BJ (cell line): ENCODE data around the gene TREM2. TPM values are rescaled to one million over a fixed set of nuclear protein-coding genes. Genes with fewer than 3 reads are reported as not detected.

Experiments
- CTCF ChIA-PET: fragments of 350-600 bp; formaldehyde crosslinking; extraction: SDS; loops from one replicate; lab custom pipeline; 2021; ENCODE audit warnings: antibody characterized with exemption, inconsistent platforms; lab: Yijun Ruan, JAX
- POLR2A ChIA-PET: fragments of 300-600 bp; sonication (Branson Sonifier 250); formaldehyde crosslinking; extraction: SDS; loops from one replicate; lab custom pipeline; 2021; ENCODE audit warnings: antibody characterized with exemption; lab: Charles Lee
- DNase-seq: peaks from one replicate; pipeline ENCODE4 v3.0.0-alpha.2; 2011; ENCODE audit warnings: low read depth
- H3K27me3 ChIP-seq: 2 replicates; pipeline ENCODE4 v1.6.0; 2011; ENCODE audit warnings: low read length; ENCODE audit not compliant: control insufficient read depth, insufficient read depth
- H3K36me3 ChIP-seq: 2 replicates; pipeline ENCODE4 v1.5.1; 2011; ENCODE audit warnings: low read length; ENCODE audit not compliant: control insufficient read depth, insufficient read depth
- H3K4me3 ChIP-seq: 2 replicates; pipeline ENCODE4 v1.5.1; 2011; ENCODE audit warnings: low read depth, mild to moderate bottlenecking, control low read depth, low read length
- CTCF ChIP-seq: IDR thresholded peaks from 2 replicates; pipeline ENCODE4 v1.5.1; 2011; ENCODE audit warnings: low read depth, mild to moderate bottlenecking, control low read depth, inconsistent platforms, low read length, moderate library complexity; ENCODE audit not compliant: insufficient read depth
- polyA plus RNA-seq: library from polyadenylated mRNA; depleted of rRNA; stranded (reverse); fragments of >200 nt; gene quantifications from 2 replicates; pipeline ENCODE4 v1.2.3, GENCODE V29; 2011

TREM2 gene
- polyA plus RNA-seq, 1 experiment, result not detected

DNA sequence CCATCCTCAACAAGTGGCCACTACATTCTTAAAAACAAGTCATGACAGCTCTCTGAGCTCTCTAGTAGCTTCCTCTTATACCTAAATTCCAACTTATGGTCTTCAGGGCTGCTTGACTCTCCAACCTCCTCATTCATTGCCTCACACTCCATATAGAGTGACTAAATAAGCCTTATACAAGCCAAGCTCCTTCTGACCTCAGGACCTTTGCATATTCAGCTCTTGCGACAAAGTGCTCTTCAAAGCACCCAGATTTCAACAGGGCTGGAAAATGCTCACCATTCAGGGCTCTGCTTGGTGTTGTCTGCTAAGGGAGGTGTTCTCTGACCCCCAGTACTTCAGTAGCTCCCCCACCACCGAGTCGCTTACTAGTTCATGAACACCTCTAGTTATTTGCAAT lies 34.3 kb upstream of the TREM2 start:
- ChIA-PET CTCF (interaction anchor here (0.9 to 1.5 kb wide), 5 partner anchors 9 to 122 kb away, joined by 3 to 4 read pairs (median 4); no protein-coding TSS in a partner anchor), POLR2A (no interaction called here)
- H3K36me3 ChIP-seq, result no peaks in the 10 kb centered on the region
- peaks cover 3% of the 10 kb centered on the region; the same call in 1 of the 2 replicates for H3K27me3 ChIP-seq
- H3K4me3 ChIP-seq, result no peak overlapping the region
- no peak for DNase-seq
- TF ChIP-seq CTCF, result no peak

DNA sequence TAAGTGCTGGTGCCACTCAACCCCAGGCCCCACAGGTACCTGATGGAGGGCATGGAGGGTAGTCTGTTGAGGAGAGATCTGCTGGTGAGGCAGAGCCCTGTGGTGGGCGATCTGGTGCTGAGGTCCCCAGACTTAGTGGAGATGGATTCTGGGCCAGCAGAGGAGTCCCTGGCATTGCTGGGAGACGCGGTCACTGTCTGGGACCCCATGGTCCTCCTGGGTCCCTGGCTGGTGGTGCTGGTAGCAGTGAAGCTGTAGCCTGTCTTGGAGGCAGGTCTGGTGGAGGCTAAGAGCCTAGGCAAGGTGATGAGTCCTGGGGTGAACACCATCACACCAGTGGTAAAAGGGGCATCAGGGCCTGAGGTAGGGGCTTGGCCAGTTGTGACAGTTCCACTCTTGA lies 31.5 kb upstream of the TREM2 start:
- Histone ChIP-seq H3K4me3 (no peak overlapping the region), H3K36me3 (no peaks in the 10 kb centered on the region), H3K27me3 (no peaks in the 10 kb centered on the region; the same call in 1 of the 2 replicates)
- TF ChIP-seq CTCF, result no peak
- CTCF ChIA-PET, result no interaction called here
- DNase-seq, result no peak
- POLR2A ChIA-PET, result no interaction called here

DNA sequence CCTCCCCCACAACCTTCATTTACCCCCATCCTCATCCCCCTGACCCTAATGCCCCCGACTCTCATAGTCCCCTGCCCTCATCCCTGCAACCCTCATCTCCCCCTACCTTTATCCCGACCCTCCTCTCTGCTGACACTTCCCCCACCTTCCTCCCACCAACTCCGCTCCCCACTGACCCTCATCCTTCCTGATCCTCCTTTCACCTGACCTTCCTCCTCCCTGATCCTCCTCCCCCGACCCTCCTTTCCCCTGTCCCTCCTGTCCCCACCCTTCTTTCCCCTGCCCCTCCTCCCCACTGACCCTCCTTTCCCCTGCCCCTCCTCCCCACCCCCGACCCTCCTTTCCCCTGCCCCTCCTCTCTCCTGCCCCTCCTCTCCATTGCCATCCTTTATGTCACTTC lies 31.0 kb upstream of the TREM2 start:
- Histone ChIP-seq H3K4me3 (no peak overlapping the region), H3K27me3 (no peaks in the 10 kb centered on the region; the same call in 1 of the 2 replicates), H3K36me3 (no peaks in the 10 kb centered on the region)
- no peak for TF ChIP-seq CTCF
- no peak for DNase-seq
- CTCF ChIA-PET, result no interaction called here
- POLR2A ChIA-PET, result no interaction called here

DNA sequence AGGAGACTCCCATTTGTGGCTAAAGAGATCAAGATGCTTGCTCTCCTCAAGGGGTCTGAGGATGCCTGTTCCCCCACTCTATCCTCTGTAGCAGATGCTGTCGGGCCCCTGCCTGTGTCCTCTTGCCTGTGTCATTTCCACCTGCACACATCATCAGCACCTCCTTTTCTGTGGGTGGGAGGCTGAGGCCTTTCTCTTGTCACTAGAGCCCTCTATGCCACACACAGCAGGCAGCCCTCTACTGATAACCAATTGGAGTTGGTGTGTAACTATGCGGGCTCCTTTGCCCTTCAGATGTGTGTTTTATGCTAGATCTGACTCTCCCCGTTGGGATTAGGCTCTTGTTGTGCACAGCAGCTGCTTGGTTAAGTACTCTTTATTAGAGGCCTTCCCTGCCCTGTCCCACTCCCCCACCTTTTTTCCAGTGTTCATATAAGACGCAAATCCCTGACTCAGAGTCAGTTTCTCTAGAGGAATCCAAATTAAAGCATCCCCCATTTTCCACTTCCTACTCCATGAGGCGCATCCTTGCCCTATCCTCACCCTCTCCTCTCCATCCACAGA lies 30.3 kb upstream of the TREM2 start:
- CTCF ChIA-PET, result interaction anchor here (2.0 kb wide), 1 partner anchor 126 kb away, joined by 15 read pairs; no protein-coding TSS in a partner anchor
- Histone ChIP-seq H3K27me3 (no peaks in the 10 kb centered on the region; the same call in 1 of the 2 replicates), H3K4me3 (no peak overlapping the region), H3K36me3 (no peaks in the 10 kb centered on the region)
- DNase-seq, result no peak
- POLR2A ChIA-PET, result no interaction called here
- TF ChIP-seq CTCF, result no peak

- TF ChIP-seq CTCF, result peak; percentile 56
- DNase-seq, result no peak
- no peaks in the 10 kb centered on the region; the same call in 1 of the 2 replicates for H3K27me3 ChIP-seq
- POLR2A ChIA-PET, result no interaction called here
- CTCF ChIA-PET, result interaction anchor here (0.6 to 2.0 kb wide), 13 partner anchors 10 to 131 kb away, joined by 3 to 15 read pairs (median 4); no protein-coding TSS in a partner anchor
- no peak overlapping the region for H3K4me3 ChIP-seq
- H3K36me3 ChIP-seq, result no peaks in the 10 kb centered on the region
These were observed 28.7 kb upstream of the TREM2 start for GRCh38 chr6:41191569-41191968.
